H1 (cell line): Measurements from ENCODE around the gene ADAM23. TPM values are rescaled to one million over a fixed set of nuclear protein-coding genes. Genes with fewer than 3 reads are reported as not detected.

Experiments
- CBX5 ChIP-seq: fragments of 300-800, 300-1000 bp; sonication (generic); IDR thresholded peaks from 2 replicates; pipeline ENCODE4 v1.7.1; 2016; ENCODE audit warnings: antibody characterized with exemption, low read length, low read depth
- CBX8 ChIP-seq: fragments of 300-800, 300-1000 bp; sonication (generic); IDR thresholded peaks from 2 replicates; pipeline ENCODE4 v1.7.1; 2016; ENCODE audit warnings: low read depth, low read length, borderline replicate concordance
- JUND ChIP-seq: IDR thresholded peaks from 2 replicates; pipeline ENCODE4 v1.6.1; 2011; ENCODE audit warnings: mild to moderate bottlenecking, improper control_type of control experiment, low read length
- NANOG ChIP-seq: IDR thresholded peaks from 2 replicates; pipeline ENCODE4 v1.6.1; 2011; ENCODE audit warnings: low read length, low read depth, mild to moderate bottlenecking, inconsistent platforms; ENCODE audit not compliant: insufficient read depth, poor library complexity, severe bottlenecking
- RNF2 ChIP-seq: fragments of 200-900, 300-1000 bp; sonication (generic); IDR thresholded peaks from 2 replicates; pipeline ENCODE4 v1.7.1; 2016; ENCODE audit warnings: borderline replicate concordance, low read depth, mild to moderate bottlenecking, antibody characterized with exemption, low read length; ENCODE audit not compliant: poor library complexity, severe bottlenecking; ENCODE audit errors: missing control alignments
- SIX5 ChIP-seq: IDR thresholded peaks from 2 replicates; pipeline ENCODE4 v1.6.1; 2011; ENCODE audit warnings: mild to moderate bottlenecking, low read depth, low read length
- polyA plus RNA-seq, 7 experiments: library from polyadenylated mRNA; depleted of rRNA in 3 of 7; stranded (reverse) in 5 of 7; unstranded in 2 of 7; fragments of >200 nt in 5 of 7; fragments of 200-250 nt in 2 of 7; gene quantifications; 1 replicate in 5 of 7; 2 replicates in 1 of 7; 4 replicates in 1 of 7; pipeline versions ENCODE4 v1.2.1 to v1.2.3, GENCODE V29; 2011 to 2013; ENCODE audit warnings: missing spikeins in 2 of 7, mixed read lengths in 2 of 7
- total RNA-seq: library from RNA; stranded (reverse); fragmentation: NEBNext Ultra II Directional; extraction: Animal tissue kit (Norgen Biotek cat#: 25700); gene quantifications from 2 replicates; pipeline ENCODE4 v1.2.1, GENCODE V29; 2021
- TF ChIP-seq, protein P1 (sequence below): IDR thresholded peaks from 2 replicates; pipeline ENCODE4 v1.6.1; 2012; ENCODE audit warnings: low read length, inconsistent platforms

Gene ADAM23
- total and polyA plus RNA-seq, 2 of the 8 experiments (the other 6 are each of a cell fraction or from before 2014, with no cell fraction given), result 9.9 to 20.8 TPM

DNA sequence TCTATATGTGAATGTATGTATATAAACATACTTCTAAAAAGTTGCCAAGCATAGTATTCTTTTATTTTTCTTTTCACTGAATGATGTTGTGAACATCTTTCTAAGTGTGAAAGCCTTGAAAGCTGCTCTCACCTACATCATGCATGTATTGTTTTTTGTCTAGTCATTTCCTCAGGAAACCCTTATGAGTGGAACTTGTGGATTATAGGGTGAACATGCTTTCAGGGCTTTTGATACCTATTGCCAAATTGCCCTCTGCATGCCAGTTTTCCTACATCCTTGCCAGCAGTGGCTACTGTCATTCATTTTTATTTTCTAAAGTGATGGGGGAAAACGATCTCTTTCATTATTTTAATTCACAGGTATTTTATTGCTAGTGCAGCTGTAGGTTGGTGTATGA lies 78.3 kb downstream of the ADAM23 start (continued):
- TF ChIP-seq CBX8, result no peak
- TF ChIP-seq NANOG, result no peak
- no peak for TF ChIP-seq SIX5
- TF ChIP-seq CBX5, result no peak
- no peak for TF ChIP-seq RNF2
- no peak for TF ChIP-seq JUND
- TF ChIP-seq, protein P1, sequence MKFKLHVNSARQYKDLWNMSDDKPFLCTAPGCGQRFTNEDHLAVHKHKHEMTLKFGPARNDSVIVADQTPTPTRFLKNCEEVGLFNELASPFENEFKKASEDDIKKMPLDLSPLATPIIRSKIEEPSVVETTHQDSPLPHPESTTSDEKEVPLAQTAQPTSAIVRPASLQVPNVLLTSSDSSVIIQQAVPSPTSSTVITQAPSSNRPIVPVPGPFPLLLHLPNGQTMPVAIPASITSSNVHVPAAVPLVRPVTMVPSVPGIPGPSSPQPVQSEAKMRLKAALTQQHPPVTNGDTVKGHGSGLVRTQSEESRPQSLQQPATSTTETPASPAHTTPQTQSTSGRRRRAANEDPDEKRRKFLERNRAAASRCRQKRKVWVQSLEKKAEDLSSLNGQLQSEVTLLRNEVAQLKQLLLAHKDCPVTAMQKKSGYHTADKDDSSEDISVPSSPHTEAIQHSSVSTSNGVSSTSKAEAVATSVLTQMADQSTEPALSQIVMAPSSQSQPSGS, result no peak
